H1 (cell line): Measurements from ENCODE around the gene GALNTL6. TPM values are rescaled to one million over a fixed set of nuclear protein-coding genes. Genes with fewer than 3 reads are reported as not detected.

Experiments
- CTCF ChIA-PET: fragments of 300-600 bp; sonication (Branson Sonifier 250); formaldehyde crosslinking; loops from one replicate; lab custom pipeline; 2021; ENCODE audit not compliant: partially characterized antibody; lab: Charles Lee
- POLR2A ChIA-PET: fragments of 300-600 bp; sonication (Branson Sonifier 250); formaldehyde crosslinking; loops from one replicate; lab custom pipeline; 2021; ENCODE audit warnings: inconsistent platforms; ENCODE audit not compliant: partially characterized antibody; lab: Charles Lee
- DNase-seq, 2 experiments: peaks; one replicate each; pipeline versions ENCODE4 v3.0.0 to v3.0.0-alpha.2; 2010 to 2022; ENCODE audit warnings: low spot score in 2 of 2, low read depth in 1 of 2, mixed read lengths in 1 of 2
- FAIRE-seq: peaks from 2 replicates; lab custom pipeline; 2011; peaks lifted over from hg19 to GRCh38; lab: Jason Lieb, UNC
- H2AFZ ChIP-seq: 2 replicates; pipeline ENCODE4 v1.8.1; 2012; ENCODE audit warnings: low read length, inconsistent platforms
- H2AK5ac ChIP-seq: 2 replicates; pipeline ENCODE4 v1.6.1; 2013; ENCODE audit warnings: low read depth, low read length
- H2BK120ac ChIP-seq: replicated peaks from 2 replicates; pipeline ENCODE3; 2013; ENCODE audit warnings: low read depth, low read length, inconsistent platforms
- H2BK12ac ChIP-seq: 2 replicates; pipeline ENCODE4 v1.6.1; 2013; ENCODE audit warnings: low read depth, low read length
- H2BK15ac ChIP-seq: 2 replicates; pipeline ENCODE4 v1.6.1; 2013; ENCODE audit warnings: low read length
- H2BK20ac ChIP-seq: 2 replicates; pipeline ENCODE4 v1.6.1; 2013; ENCODE audit warnings: low read length
- H2BK5ac ChIP-seq: 2 replicates; pipeline ENCODE4 v1.6.1; 2013; ENCODE audit warnings: low read depth, low read length
- H3K14ac ChIP-seq: 2 replicates; pipeline ENCODE4 v1.6.1; 2013; ENCODE audit warnings: inconsistent platforms; ENCODE audit not compliant: insufficient read length
- H3K18ac ChIP-seq: 2 replicates; pipeline ENCODE4 v1.6.1; 2013; ENCODE audit warnings: low read length; ENCODE audit errors: extremely low read depth
- H3K23ac ChIP-seq: 2 replicates; pipeline ENCODE4 v1.6.1; 2013; ENCODE audit warnings: inconsistent platforms; ENCODE audit not compliant: insufficient read length
- H3K23me2 ChIP-seq: 2 replicates; pipeline ENCODE4 v1.6.1; 2013; ENCODE audit warnings: low read depth, low read length
- H3K27ac ChIP-seq: 2 replicates; pipeline ENCODE4 v1.6.1; 2011; ENCODE audit warnings: low read depth, low read length, inconsistent platforms
- H3K27me3 ChIP-seq, 4 experiments: replicated peaks in 1 of 4; 1 replicate in 1 of 4; 2 replicates in 3 of 4; pipeline versions ENCODE4 v1.6.1 to v1.8.1; 2011 to 2013; ENCODE audit warnings: low read length in 3 of 4, mild to moderate bottlenecking in 3 of 4, inconsistent platforms in 2 of 4, mixed read lengths in 2 of 4, moderate library complexity in 1 of 4; ENCODE audit not compliant: control insufficient read depth in 3 of 4, insufficient read depth in 3 of 4; ENCODE audit errors: extremely low read depth in 1 of 4
- H3K36me3 ChIP-seq, 4 experiments: 2 replicates each; pipeline versions ENCODE4 v1.6.1 to v1.8.1; 2011 to 2013; ENCODE audit warnings: mild to moderate bottlenecking in 4 of 4, low read length in 3 of 4, moderate library complexity in 2 of 4, control low read depth in 1 of 4, inconsistent platforms in 1 of 4; ENCODE audit not compliant: insufficient read depth in 4 of 4, control insufficient read depth in 2 of 4
- H3K4ac ChIP-seq: replicated peaks from 2 replicates; pipeline ENCODE3; 2013; ENCODE audit warnings: low read length, low read depth, mixed read lengths, inconsistent platforms; ENCODE audit not compliant: insufficient read length
- H3K4me1 ChIP-seq, 4 experiments: replicated peaks in 1 of 4; 1 replicate in 1 of 4; 2 replicates in 3 of 4; pipeline versions ENCODE4 v1.6.1 to v1.8.1; 2011 to 2013; ENCODE audit warnings: low read length in 3 of 4, inconsistent platforms in 2 of 4, mixed read lengths in 1 of 4; ENCODE audit not compliant: insufficient read depth in 4 of 4, control insufficient read depth in 3 of 4
- H3K4me2 ChIP-seq, 2 experiments: 2 replicates each; pipeline versions ENCODE4 v1.6.1 to v1.8.1; 2011 to 2013; ENCODE audit warnings: low read depth in 2 of 2, low read length in 2 of 2, control low read depth in 1 of 2, inconsistent platforms in 1 of 2, mild to moderate bottlenecking in 1 of 2; ENCODE audit not compliant: insufficient read depth in 1 of 2
- H3K4me3 ChIP-seq, 4 experiments: fragments of 200-600, 300-600 bp in 1 of 4; sonication (generic), shearing (Covaris generic), sonication (Bioruptor Twin) in 1 of 4; 2 replicates each; pipeline versions ENCODE4 v1.5.1 to v1.8.1; 2011 to 2016; ENCODE audit warnings: low read length in 4 of 4, low read depth in 3 of 4, control low read depth in 2 of 4, inconsistent platforms in 2 of 4, mild to moderate bottlenecking in 2 of 4, mixed read lengths in 1 of 4, moderate library complexity in 1 of 4; ENCODE audit not compliant: insufficient read depth in 2 of 4; ENCODE audit errors: extremely low read depth in 1 of 4
- H3K56ac ChIP-seq: replicated peaks from 2 replicates; pipeline ENCODE3; 2013; ENCODE audit warnings: low read depth, mild to moderate bottlenecking, mixed read lengths, low read length, inconsistent platforms; ENCODE audit not compliant: insufficient read length
- H3K79me1 ChIP-seq: 2 replicates; pipeline ENCODE4 v1.6.1; 2013; ENCODE audit warnings: low read depth, low read length, control low read depth
- H3K79me2 ChIP-seq, 2 experiments: 2 replicates each; pipeline versions ENCODE4 v1.6.1 to v1.8.1; 2012 to 2013; ENCODE audit warnings: low read length in 2 of 2, mild to moderate bottlenecking in 2 of 2, inconsistent platforms in 1 of 2; ENCODE audit not compliant: insufficient read depth in 2 of 2, control insufficient read depth in 1 of 2
- H3K9ac ChIP-seq, 4 experiments: replicated peaks in 1 of 4; 1 replicate in 1 of 4; 2 replicates in 3 of 4; pipeline versions ENCODE4 v1.6.1 to v1.8.1; 2011 to 2013; ENCODE audit warnings: low read depth in 3 of 4, low read length in 3 of 4, control low read depth in 2 of 4, mild to moderate bottlenecking in 2 of 4, moderate library complexity in 2 of 4, inconsistent platforms in 1 of 4; ENCODE audit errors: extremely low read depth in 1 of 4
- H3K9me3 ChIP-seq, 2 experiments: 2 replicates each; pipeline versions ENCODE4 v1.6.1 to v1.8.1; 2012 to 2013; ENCODE audit warnings: mild to moderate bottlenecking in 2 of 2, moderate library complexity in 2 of 2, control low read depth in 1 of 2, inconsistent platforms in 1 of 2, low read depth in 1 of 2, low read length in 1 of 2, mixed read lengths in 1 of 2; ENCODE audit not compliant: insufficient read depth in 2 of 2
- H4K20me1 ChIP-seq, 2 experiments: replicated peaks in 1 of 2; 2 replicates each; pipeline versions ENCODE3 to v1.8.1; 2011 to 2013; ENCODE audit warnings: inconsistent platforms in 2 of 2, low read length in 2 of 2, mild to moderate bottlenecking in 1 of 2; ENCODE audit not compliant: insufficient read depth in 2 of 2, control insufficient read depth in 1 of 2
- H4K5ac ChIP-seq: 2 replicates; pipeline ENCODE4 v1.6.1; 2013; ENCODE audit warnings: low read length, low read depth, mixed read lengths, inconsistent platforms; ENCODE audit not compliant: insufficient read length
- H4K8ac ChIP-seq: 2 replicates; pipeline ENCODE4 v1.8.0; 2013; ENCODE audit warnings: mild to moderate bottlenecking, moderate library complexity, low read length, inconsistent platforms; ENCODE audit not compliant: insufficient read depth; ENCODE audit errors: extremely low read depth
- H4K91ac ChIP-seq: replicated peaks from 2 replicates; pipeline ENCODE3; 2013; ENCODE audit warnings: low read length, mixed read lengths, inconsistent platforms; ENCODE audit not compliant: insufficient read length
- BCL11A ChIP-seq, 2 experiments: IDR thresholded peaks; one replicate each; pipeline ENCODE4 v1.6.1; 2011; ENCODE audit warnings: low read depth in 2 of 2, low read length in 2 of 2, mild to moderate bottlenecking in 2 of 2
- CBX8 ChIP-seq: fragments of 300-800, 300-1000 bp; sonication (generic); IDR thresholded peaks from 2 replicates; pipeline ENCODE4 v1.7.1; 2016; ENCODE audit warnings: low read depth, low read length, borderline replicate concordance
- EGR1 ChIP-seq: IDR thresholded peaks from 2 replicates; pipeline ENCODE4 v1.6.1; 2011; ENCODE audit warnings: low read depth, low read length, borderline replicate concordance
- EZH2 ChIP-seq: fragments of 200-600 bp; sonication (generic); IDR thresholded peaks from 2 replicates; pipeline ENCODE4 v1.7.1; 2012; ENCODE audit warnings: low read depth, mild to moderate bottlenecking, moderate library complexity, low read length, inconsistent platforms; ENCODE audit not compliant: severe bottlenecking
- MAX ChIP-seq: IDR thresholded peaks from 2 replicates; pipeline ENCODE4 v1.6.1; 2012; ENCODE audit warnings: inconsistent platforms
- SIRT6 ChIP-seq: IDR thresholded peaks from one replicate; pipeline ENCODE4 v1.7.1; 2012; ENCODE audit warnings: low read length, inconsistent platforms
- TCF12 ChIP-seq: IDR thresholded peaks from 2 replicates; pipeline ENCODE4 v1.6.1; 2011; ENCODE audit warnings: low read depth, mild to moderate bottlenecking, low read length
- WGBS, 2 experiments: shearing (Covaris generic) in 1 of 2; methylation state at CpG; one replicate each; pipeline versions ENCODE4 v1.1.6 to v1.1.7; 2013 to 2015; ENCODE audit warnings: low lambda C conversion rate in 2 of 2, mixed read lengths in 2 of 2, inconsistent platforms in 1 of 2, low coverage in 1 of 2, missing lambda C conversion rate in 1 of 2; ENCODE audit not compliant: insufficient replicate concordance in 2 of 2, insufficient coverage in 1 of 2, insufficient read length in 1 of 2; ENCODE audit errors: extremely low coverage in 1 of 2, missing lambda C conversion rate in 1 of 2; 5-methylcytosine and 5-hydroxymethylcytosine counted together
- polyA plus RNA-seq, 7 experiments: library from polyadenylated mRNA; depleted of rRNA in 3 of 7; stranded (reverse) in 5 of 7; unstranded in 2 of 7; fragments of >200 nt in 5 of 7; fragments of 200-250 nt in 2 of 7; gene quantifications; 1 replicate in 5 of 7; 2 replicates in 1 of 7; 4 replicates in 1 of 7; pipeline versions ENCODE4 v1.2.1 to v1.2.3, GENCODE V29; 2011 to 2013; ENCODE audit warnings: missing spikeins in 2 of 7, mixed read lengths in 2 of 7
- total RNA-seq: library from RNA; stranded (reverse); fragmentation: NEBNext Ultra II Directional; extraction: Animal tissue kit (Norgen Biotek cat#: 25700); gene quantifications from 2 replicates; pipeline ENCODE4 v1.2.1, GENCODE V29; 2021

GALNTL6 gene
- total and polyA plus RNA-seq, 2 of the 8 experiments (the other 6 are each of a cell fraction or from before 2014, with no cell fraction given), result 0.03 to 0.32 TPM

GRCh38 chr4:173002830-173003561, 1189.8 kb downstream of the GALNTL6 start:
- no peak overlapping the region for H2BK15ac ChIP-seq
- H4K5ac ChIP-seq, result no peak overlapping the region
- no peak overlapping the region for H3K4me3 ChIP-seq
- H3K4me1 ChIP-seq, result no peaks in the 10 kb centered on the region
- no peaks in the 10 kb centered on the region for H4K20me1 ChIP-seq
- H2BK12ac ChIP-seq, result no peak overlapping the region
- WGBS, 2 experiments, result 91% methylated on average over 6 of the region's 6 CpGs; no CpG with 5 or more reads in 1 of the 2 experiments
- H3K14ac ChIP-seq, result no peak overlapping the region
- no peaks in the 10 kb centered on the region for H3K79me1 ChIP-seq
- no peaks in the 10 kb centered on the region for H3K27me3 ChIP-seq
- POLR2A ChIA-PET, result no interaction called here
- DNase-seq (no peak), FAIRE-seq (no peak)
- H2BK5ac ChIP-seq, result no peak overlapping the region
- H3K36me3 ChIP-seq, result no peaks in the 10 kb centered on the region
- H3K27ac ChIP-seq, result no peak overlapping the region
- H4K8ac ChIP-seq, result no peak overlapping the region
- H3K4ac ChIP-seq, result no peak overlapping the region
- no peaks in the 10 kb centered on the region for H3K79me2 ChIP-seq
- no peak overlapping the region for H3K56ac ChIP-seq
- H2BK120ac ChIP-seq, result no peak overlapping the region
- H4K91ac ChIP-seq, result no peak overlapping the region
- H3K9ac ChIP-seq, result no peak overlapping the region
- H3K4me2 ChIP-seq, result no peak overlapping the region
- TF ChIP-seq CBX8, result no peak
- no peak for TF ChIP-seq BCL11A (IDR thresholded peaks at IDR 0.05; ENCODE audit: low read depth in 2 of 2, low read length in 2 of 2)
- TF ChIP-seq TCF12, result no peak
- TF ChIP-seq MAX, result no peak
- TF ChIP-seq SIRT6, result no peak
- TF ChIP-seq EGR1, result no peak
- TF ChIP-seq EZH2, result no peak
- no peak overlapping the region for H3K23ac ChIP-seq
- no peaks in the 10 kb centered on the region for H3K23me2 ChIP-seq
- CTCF ChIA-PET, result interaction anchor here (1.0 to 4.1 kb wide), 3 partner anchors 11 to 313 kb away, joined by 3 to 19 read pairs (median 3); no protein-coding TSS in a partner anchor
- H2AFZ ChIP-seq, result no peak overlapping the region
- H2AK5ac ChIP-seq, result no peak overlapping the region
- no peak overlapping the region for H2BK20ac ChIP-seq
- no peaks in the 10 kb centered on the region for H3K9me3 ChIP-seq
- no peak overlapping the region for H3K18ac ChIP-seq
